Measurements from ENCODE around the gene ELOVL3.

Gene ELOVL3

GRCh38 chr10:102226542-102226870 lies 407 bp downstream of the ELOVL3 start:
- no peak for DNase-seq

DNA sequence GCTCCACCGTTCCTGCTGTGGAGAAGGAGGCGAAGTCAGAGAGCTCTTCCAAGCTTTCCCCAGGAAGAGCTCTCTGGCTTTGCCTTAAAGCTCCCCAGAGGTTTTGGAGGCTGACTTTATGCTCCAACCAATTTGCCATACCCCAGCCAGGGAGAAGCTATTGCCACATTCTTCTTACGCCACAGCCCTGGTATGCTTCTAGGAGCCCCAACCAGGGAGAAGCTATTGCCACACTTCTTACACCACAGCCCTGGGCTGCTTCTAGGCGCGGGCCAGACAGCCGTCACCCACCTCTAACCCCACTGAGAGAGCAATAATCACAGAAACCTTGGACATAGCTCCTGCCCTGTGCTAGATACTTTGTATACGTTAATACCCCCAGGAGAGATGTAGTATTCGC lies 951 bp downstream of the ELOVL3 start:
- DNase-seq, result no peak

DNA sequence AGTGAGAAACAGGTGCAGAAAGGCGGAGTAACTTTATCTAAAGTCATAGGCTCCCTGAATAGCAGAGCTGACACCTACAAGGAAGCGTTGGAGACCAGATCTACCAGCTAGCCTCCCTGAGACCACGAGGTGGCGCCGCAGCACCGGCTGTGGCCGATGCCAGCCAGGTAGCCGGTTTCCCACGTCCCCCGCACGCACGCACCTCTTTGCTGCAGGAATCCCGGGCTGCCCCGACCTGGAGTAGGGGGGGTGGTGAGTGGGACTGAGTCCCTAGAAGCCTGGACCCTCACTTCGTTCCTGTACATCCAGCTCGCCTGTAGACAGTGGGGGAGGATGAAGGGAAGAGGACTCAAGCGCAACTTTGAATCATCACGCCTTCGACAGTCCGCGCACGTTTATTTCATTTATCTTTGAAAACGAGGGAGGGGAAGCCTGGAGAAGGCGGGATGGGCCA lies 3.7 kb downstream of the ELOVL3 start:
- DNase-seq, result peak in 48 of 51 donors; percentile 5 to 85 (median 58)

DNA sequence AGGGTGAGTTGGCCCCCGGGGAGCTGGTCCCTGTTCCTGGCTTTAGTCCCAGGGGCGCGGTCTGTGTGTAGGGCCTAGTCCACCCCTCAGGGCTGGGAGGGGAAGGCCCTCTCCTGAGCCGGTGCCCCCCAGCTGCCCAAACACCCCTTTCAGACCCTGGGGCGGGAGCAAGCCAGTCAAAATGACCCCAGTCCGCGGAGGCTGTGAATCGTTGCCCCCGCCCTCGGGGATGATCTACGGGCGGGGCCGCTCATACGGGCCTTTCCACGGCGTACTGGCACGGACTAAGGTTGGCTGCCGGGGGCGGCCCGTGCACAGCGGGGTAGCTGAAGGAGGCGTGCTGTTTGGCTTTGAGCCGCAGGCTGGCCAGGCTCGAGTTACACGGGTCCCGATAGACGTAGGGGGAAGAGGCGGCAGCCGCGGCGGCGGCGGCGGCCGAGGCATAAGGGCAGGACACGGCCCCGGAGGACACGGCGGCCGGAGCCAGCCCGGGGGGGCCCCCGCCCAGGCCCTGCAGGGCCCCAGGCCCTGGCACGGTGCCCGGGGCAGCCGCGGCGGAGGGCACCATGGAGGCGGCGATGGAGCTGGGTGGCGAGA lies 4.3 kb downstream of the ELOVL3 start:
- DNase-seq, result no peak

DNA sequence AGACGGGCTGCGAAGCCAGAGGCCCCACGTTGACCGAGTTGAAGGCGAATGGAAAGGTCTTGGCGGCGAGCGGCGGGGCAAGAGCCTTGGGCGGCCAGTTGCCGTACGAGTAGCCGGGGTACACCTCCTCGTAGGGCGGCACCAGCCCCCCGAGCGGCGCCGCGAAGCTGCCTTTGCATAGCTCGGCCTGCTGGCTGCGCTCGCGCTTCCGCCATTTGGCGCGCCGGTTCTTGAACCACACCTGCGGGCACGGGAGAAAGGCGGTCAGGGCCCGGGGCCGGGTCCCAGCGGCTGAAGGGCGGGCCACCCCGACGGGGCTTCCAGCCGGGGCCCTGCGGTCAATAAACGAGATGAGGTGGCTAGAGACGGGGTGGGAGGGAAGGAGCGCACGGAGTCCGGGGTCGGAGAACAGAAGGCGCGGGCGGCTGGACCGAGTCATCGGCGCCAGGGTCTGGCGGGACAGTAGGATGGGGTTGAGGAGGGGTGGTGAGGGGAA lies 4.8 kb downstream of the ELOVL3 start:
- peak in 2 of 51 donors; percentile 7 to 17 for DNase-seq

DNA sequence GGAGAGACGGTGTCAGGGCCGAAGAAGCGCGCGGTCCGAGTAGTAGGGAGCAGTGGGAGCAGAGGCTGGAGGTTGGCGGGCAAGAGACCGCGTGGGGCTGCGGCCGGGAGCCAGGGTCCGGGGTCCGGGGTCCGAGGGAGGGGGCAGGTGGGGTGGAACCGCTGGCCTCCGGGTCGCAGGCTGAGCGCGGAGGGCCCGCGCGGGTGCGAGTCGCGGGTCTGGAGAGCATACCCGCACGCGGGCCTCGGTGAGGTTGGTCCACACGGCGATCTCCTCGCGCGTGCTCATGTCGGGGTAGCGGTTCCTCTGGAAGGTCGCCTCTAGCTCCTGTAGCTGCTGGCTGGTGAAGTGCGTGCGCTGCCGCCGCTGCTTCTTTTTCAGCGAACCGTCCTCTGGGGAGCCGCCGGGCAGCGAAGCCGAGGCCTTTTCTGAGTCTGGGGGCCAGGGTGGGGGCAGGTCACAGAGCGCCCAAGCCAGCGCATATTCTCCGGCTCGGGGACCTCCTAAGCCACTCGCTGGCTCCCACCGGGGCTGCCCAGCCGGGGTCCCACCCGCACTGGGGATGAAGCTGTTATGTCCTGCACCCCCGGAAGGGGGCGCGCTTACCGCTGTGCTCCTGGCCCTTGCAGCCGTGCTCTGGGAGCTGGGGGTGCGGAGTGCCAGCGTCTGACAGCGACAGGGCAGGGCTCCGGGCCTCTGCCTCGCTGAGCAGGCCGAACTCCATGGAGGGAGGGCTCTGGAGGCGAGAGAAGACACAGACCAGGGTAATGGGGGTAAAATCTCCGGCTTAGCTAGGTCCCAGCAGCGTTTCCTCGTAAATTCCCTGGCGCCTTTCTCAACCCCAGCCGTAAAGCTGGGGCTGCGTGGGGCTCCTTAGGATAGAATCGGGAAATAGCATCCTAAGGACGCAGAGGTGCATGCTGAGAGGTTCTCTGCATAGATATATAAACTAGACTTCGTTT lies 5.5 kb downstream of the ELOVL3 start:
- DNase-seq, result peak in 2 of 51 donors; percentile 3 to 5

GRCh38 chr10:102233997-102234396 lies 7.9 kb downstream of the ELOVL3 start:
- no peak for DNase-seq

DNA sequence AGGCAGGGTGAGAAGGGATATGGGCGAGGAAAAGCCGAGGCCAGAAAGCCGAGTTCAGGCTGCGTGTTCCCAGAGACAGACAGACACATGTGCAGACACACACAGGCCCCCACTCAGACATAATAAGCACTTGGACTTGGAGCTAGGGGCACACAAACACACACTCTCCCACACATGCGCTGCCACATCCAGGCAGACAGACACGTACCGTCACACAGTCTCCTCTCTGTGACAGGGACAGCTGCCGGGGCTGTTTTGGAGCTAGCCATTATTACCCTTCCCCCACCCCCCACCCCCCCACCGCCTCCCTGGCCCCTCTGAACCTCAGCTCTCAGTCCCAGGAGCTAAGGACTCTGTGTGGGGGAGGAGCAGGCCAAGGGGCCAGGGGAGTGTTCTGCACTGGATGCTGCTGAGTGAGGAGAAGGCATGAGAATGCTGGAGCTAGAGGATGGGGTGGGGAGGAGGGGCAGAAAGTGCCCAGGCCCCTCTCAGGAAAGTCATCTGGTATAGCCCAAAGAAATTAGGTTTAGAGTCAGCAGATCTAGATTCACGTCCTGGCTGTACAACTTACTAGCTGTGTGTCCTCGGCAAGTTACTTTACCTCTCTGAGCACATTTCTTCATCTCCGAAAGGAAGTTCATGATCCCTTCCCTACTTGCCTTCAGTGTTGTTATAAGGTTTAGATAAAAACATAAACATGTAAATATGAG lies 8.9 kb downstream of the ELOVL3 start:
- DNase-seq, result no peak

DNA sequence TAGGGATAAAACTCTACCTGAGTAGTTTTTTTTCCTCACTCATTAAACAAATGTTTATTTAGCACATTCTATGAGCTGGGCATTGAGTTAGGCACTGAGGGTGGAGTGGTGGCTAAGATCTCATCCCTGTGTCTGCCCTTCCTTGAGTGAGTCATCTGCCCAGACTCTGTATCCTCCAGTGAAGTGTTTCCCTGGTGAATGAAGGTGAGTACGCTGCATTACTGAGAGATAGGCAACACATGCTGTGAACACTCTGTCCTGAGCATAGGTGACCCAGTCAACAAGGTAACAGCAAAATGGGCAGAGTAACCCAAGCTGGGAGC lies 9.5 kb downstream of the ELOVL3 start:
- no peak for DNase-seq

DNA sequence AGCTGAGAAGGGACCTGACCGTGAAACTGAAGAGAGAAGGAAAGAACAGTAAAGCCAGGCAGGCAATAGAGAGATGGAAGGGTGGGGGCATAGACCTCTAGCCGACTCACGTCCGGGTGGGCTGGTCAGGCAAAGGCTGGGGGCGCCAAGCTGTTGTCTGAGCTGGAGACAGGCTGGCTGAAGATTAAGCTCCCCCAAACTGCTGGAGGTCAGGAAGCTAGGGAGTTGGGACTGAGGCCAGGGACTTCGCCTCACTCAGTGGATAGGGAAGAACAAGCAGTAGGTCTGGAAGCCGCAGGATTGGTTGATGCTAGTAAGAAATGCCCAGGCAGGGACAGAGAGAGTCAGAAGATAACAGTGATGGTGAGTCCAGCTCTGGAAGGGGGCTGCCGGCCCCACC lies 9.9 kb downstream of the ELOVL3 start:
- DNase-seq, result no peak

GRCh38 chr10:102237711-102238252 lies 11.7 kb downstream of the ELOVL3 start:
- DNase-seq, result no peak

GRCh38 chr10:102240467-102241031 lies 14.4 kb downstream of the ELOVL3 start:
- no peak for DNase-seq

DNA sequence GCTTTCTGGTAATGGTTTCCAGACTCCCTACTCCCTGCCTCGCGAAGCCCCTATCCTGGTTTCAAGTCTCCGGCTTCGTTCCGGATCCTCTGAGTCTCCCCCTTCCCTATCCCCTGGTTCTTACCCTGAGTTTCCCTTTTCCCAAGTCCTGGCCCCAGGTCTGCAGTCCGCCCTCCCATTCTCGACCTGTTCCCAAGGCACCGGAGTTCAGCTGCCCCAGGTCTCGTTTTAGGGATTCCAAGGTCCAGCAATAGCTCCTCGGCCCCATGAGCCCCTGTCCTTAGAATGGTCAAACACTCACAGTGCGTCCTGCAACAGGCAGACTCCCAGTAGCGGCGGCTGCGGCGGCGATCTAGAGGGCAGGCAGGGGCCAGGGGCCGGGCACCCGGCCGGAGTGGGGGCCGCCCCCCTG lies 14.9 kb downstream of the ELOVL3 start:
- DNase-seq, result no peak

- DNase-seq, result peak in 43 of 51 donors; percentile 8 to 78 (median 49)
These were observed 15.5 kb downstream of the ELOVL3 start, which contains the start of gene PITX3 for GRCh38 chr10:102241444-102242117. Gene PITX3, minus strand, starts transcription at chr10:102241512. Its CDS starts 9,432 bp downstream, at chr10:102232080.

- DNase-seq, result no peak
These were observed 16.0 kb downstream of the ELOVL3 start for GRCh38 chr10:102242118-102242485.

DNA sequence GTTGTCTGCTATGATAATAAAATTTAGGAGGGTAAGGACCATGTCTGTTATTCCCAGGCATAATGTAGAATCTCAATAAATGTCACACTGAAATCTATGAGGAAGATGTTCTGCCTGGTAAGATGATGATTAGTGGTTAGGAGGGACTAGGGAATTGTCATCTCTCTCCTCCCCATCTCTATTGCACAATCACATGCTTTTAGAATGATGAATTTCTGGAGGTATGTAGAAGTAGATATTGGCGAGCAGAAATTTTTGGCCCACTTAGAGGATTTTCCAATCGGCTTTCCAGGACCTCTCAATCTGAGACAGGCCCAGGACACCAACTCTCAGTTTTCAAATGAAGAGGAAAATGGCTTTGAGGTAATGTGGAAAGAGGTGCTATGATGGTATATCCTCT lies 17.2 kb downstream of the ELOVL3 start:
- no peak for DNase-seq

DNA sequence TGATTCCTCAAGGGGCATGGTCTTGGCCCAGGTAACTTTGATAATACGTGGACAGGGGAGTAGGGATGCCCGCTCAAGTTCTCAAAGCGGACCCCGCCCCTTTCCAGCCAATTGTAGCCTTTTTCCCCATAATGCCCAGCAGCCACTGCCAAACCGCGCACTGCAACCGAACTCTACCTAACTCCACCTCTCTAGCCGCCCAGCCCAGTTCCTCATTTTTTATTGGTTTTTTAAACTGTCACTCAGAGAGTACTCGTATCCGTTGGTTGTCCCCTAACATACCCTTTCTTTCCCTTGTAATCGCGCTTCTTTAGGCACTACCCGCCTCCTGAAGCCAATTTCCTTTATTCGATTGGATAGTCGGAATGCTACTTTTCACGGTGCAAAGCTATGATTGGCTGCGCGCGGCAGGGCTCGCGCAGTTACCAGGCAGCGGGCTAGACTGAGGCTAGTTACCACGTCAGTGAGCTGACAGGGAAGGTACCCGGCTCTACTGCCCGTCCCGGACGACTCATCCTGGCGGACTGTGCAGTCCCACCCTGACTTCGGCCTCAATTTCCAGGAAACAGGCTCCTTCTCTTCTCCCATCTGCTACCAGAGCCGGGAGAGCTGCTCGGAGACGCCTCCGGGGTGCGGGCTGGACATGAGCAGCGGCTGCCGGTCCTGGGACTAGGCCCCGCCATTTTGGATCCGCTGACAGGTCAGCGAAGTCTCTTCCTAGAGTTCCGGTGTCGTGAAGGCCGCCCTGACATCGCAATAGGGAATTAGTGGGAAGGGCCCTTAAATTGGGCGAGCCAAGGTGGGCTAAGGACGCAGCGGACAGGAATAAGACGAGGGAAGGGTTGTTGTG lies 19.2 kb downstream of the ELOVL3 start, which contains the start of gene GBF1:
Gene GBF1 (plus strand): TSS at position 451 of the 850 bp plus-strand sequence. CDS start 13,407 bp downstream, outside the sequence.
- peak; percentile 67 to 99 (median 94) for DNase-seq

DNA sequence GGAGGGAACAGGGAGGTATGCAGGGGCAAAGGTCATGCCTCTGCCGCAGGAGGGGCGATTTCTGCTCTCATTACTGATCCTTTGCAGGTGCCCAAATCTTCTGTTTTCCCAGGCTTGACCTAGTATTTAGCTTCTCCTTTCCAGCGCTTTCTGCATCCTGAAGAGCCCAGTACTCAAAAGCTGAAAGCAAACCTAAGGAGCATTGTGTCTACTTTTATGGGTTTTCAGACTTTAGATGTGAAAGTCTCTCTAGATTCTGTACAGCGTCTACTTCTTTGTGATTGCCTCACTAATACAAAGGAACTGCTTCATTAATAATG lies 19.8 kb downstream of the ELOVL3 start:
- no peak for DNase-seq

GRCh38 chr10:102246261-102246660 lies 20.2 kb downstream of the ELOVL3 start:
- DNase-seq, result no peak

DNA sequence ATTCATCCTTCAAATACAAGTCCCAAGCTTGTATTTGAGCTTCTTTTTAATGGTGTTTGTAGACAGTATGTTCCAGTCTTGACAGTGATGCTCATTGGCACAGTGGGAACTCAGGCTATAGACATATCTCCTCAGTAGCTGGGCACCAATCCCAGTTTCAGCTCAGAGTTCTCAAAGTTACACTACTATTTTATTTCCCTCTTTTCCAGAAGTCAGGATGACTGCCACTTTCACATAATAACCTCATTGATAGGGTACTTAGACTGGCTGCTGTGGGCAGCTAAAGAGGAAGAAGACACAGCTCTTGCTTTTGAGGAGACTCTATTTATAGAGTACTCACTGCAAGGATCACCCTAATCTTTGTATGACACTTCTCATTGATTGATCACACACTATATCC lies 21.6 kb downstream of the ELOVL3 start:
- DNase-seq, result peak in 2 of 51 donors; percentile 9 to 47

All from hypothalamus (tissue), 51 donors.